HG02623 (cell line): ENCODE results near the gene ESYT3.

Experiments used
- ATAC-seq: cut with Tn5 transposase; IDR thresholded peaks from one replicate; pipeline ENCODE4 v1.9.1; 2021; ENCODE audit warnings: moderate library complexity; ENCODE audit not compliant: unreplicated experiment

Gene ESYT3

DNA sequence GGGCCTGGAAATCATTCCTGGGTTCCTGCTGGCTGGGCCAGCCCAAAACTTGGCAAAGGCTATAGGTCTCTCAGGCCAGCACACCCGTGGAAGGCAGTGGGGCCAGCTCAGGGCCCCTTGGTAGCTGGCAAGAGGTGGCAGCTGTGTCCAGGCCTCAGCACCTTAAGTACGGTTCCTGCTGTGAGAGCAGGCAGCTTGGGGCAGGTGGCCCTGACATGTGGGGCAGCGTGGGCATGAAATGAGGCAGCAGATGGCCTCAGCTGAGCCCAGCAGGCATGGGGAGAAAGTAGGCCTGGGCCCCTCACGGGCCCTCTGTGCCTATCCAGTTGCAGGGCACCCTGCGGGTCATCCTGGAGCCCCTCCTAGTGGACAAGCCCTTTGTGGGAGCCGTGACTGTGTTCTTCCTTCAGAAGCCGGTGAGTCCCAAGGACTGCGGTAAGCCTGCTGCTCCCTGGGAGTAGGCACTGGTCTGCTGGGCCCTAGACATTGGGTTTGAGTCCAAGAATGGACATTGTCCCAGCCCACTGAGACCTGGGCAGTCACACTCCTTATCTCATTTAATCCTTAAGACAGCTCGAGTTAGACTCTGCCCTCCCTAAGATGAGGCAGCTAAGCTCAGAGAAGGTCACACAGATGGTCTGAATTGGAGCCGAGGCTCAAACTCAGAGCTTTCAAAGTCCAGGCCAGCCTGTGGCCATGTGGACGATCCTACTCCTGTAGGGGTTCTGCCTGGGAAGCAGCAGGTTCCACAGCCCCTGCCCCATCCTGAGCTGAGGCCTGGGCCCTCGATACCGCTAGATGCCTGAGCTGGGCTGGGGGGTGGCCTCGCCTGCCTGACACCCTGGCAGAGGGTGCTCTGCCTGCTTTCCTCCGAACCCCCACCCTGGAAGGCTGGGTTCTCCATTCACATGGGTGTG is 25.5 kb downstream of the ESYT3 start:
- no peak for ATAC-seq

DNA sequence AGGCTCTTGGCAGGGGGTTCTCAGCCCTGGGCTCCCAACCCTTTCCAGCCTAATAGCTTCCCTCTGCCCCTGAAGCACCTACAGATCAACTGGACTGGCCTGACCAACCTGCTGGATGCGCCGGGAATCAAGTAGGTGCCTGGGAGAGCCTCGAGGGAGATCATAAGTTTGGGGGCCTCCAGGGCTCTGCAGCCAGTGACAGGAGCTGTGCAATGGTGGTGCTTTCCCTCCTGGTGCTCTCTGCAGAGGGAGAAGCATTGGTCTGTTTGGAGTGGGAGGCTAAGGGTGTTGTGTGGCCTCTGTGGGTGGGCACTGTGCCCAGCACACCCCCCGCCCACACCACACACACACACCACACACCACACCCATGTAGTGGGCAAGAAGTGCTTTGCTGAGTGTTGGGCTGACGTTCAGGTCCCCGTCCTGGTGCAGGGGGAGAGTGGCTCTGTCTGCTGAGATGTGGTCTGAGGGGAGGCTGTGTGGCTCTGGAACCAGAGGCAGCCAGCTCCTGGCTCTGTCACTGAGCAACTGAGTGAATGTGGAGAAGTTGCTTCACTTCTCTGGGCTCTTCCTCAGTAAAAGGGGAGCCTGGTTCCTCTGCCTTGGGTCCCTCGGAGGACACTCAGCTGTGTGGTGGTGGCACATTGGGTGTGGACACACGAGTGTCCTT is 26.3 kb downstream of the ESYT3 start:
- no peak for ATAC-seq

DNA sequence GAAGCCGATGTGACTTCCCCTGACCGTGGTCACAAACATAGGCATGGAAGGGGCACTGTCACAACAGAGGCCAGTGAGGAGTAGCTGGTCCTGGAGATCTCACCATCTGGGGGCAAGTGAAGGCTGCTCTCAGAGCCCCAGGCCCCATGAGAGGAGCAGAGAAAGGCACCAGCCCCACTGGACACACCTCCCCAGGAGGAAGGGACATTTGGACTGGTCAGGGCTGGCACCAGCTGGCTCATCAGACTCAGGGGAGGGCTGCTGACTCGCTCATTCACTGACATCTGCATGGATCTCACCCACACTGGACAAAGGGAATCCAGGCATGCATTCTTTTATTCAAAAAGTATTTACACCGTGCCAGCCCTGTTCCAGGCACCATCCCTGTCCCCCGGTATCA is 26.8 kb downstream of the ESYT3 start:
- no peak for ATAC-seq

DNA sequence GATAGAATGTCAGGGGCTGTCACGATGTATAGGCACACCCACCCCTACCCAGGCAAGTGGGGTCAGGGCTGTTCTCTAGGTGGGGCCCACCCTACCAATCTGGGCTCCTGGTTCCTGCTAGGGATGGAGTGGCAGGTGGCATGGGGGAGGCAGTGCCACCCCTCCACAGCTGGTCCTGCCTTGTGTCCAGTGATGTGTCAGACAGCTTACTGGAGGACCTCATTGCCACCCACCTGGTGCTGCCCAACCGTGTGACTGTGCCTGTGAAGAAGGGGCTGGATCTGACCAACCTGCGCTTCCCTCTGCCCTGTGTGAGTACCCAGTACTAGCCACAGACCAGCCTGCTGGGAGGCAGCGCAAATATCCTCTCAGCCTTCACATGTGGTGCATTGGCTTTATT is 27.5 kb downstream of the ESYT3 start:
- ATAC-seq: no peak

DNA sequence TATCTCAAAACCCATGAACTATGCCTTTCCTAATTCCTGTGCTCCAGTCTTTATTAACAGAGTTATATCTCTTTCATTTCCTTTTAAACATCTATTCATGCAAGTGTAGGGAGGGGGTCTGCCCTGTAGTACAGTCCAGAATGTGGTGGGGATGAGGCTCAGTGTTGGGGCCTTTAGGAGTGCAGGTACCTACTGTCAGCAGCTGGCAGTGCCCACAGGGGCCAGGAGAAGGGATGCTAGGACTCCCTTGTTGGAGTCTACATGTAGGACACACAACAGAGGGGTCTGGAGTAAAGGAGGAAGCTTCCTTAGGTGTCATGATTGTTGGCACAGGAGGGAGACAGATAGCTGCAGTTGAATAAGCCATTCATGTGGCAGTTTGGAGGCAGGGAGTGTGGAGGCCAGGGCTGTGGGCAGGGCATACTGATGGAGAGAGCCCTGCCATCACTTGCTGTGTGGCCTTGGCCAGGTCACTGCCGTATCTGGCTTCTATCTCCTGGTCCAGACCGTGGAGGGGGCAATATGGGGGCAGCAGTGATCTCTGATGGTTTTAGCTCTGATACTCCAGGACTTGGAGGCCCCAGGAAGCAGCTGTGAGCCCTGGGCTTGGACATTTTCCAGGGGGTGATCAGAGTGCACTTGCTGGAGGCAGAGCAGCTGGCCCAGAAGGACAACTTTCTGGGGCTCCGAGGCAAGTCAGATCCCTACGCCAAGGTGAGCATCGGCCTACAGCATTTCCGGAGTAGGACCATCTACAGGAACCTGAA is 29.5 kb downstream of the ESYT3 start:
- ATAC-seq: no peak

DNA sequence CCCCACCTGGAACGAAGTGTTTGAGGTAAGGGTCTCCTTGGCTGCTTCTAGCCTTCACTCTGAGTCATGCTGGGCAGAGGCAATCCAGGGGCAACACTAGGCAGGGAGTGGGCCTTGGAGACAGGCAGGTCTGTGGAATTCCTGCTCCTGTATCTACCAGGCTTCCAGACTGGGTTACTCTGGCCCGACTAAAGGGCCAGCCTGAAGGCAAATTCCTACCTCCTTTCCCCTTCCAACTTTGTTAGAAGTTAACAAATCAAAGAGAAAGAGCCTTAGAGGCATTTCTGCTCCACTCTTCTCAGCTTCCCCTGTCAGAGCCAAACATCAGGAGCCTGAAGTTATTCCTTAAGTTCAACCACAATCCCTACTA is 30.1 kb downstream of the ESYT3 start:
- no peak for ATAC-seq

DNA sequence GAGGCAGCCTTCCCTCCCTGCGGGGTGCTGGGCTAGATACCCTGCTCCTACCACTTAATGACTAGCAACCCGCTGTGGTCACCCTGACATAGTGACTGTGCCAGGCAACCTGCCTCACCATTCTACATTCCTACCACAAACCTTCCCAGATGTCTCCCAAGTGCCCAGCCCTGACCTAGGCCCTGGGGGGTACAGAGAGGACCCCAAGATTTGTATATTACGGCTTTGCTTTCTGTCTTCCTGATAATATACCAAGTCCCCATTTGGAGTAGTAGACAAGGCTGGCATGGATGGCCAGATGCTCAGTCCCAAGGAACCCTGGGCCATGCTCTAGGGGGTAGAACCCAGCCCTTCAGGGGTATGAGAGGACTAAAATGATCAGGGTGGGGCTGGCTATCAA is 31.0 kb downstream of the ESYT3 start:
- ATAC-seq: no peak

- ATAC-seq: no peak
Observed at GRCh38 chr3:138465925-138466324, 31.5 kb downstream of the ESYT3 start.

DNA sequence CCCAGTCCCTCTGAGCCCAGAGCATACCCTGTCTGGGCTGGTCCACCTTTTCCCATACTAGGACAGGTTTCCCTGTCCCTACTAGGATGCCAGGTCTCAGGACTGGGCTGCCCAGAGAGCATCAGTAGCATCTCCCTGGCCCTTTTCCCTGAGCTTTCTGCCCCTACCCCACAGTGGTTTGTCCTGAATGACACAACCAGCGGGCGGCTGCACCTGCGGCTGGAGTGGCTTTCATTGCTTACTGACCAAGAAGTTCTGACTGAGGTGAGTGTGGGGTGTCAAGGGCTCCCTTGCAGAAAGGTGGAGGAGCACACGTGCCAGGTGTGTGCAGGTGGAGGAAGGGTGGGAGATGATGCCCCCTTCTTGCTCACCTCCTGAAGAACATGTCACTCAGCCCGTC is 33.5 kb downstream of the ESYT3 start:
- no peak for ATAC-seq

- ATAC-seq: no peak
Observed at GRCh38 chr3:138468451-138468850, 34.0 kb downstream of the ESYT3 start.

DNA sequence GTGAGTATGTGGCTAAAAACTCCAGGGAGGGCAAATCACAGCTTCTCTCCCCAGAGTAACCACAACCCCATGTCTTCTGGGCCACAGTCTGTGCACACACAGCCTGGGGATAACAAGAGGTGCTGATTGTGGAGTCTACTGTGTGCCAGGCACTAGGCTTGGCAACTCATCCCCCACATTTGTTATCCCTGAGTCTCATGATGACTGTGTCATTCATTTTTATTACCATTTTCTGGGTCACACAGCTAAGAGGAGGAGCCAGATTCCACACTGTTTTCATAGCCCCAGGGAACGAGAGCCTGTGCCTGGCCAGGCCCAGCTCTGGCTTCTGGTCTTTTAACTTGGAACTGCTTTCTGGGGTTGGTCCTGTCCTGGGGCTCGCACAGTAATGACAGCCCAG is 34.5 kb downstream of the ESYT3 start:
- no peak for ATAC-seq

GRCh38 chr3:138469874-138470273 is 35.5 kb downstream of the ESYT3 start:
- no peak for ATAC-seq

- ATAC-seq: no peak
Observed at GRCh38 chr3:138470687-138471086, 36.3 kb downstream of the ESYT3 start.

- no peak for ATAC-seq
Observed at GRCh38 chr3:138471481-138471880, 37.1 kb downstream of the ESYT3 start.

GRCh38 chr3:138472141-138472825 is 37.9 kb downstream of the ESYT3 start:
- no peak for ATAC-seq

DNA sequence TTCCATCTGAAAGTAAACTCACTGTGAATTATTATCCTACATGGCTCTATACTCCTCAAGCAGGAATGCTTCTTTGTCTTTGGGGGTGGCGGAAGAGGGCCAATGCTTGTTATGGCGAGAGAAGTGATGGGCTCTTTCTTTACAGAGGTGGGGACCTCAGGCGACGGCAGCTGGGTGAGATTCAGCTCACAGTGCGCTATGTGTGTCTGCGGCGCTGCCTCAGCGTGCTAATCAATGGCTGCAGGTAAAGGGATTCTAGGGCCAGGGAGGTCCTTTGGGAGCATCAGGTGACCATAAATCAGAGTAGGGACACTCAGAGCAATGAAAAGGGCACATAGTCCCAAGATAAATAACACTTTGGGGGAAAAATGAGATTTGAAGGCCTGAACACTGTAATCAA is 39.0 kb downstream of the ESYT3 start:
- no peak for ATAC-seq

- ATAC-seq: no peak
Observed at GRCh38 chr3:138474163-138474562, 39.7 kb downstream of the ESYT3 start.

GRCh38 chr3:138476526-138476925 is 42.1 kb downstream of the ESYT3 start:
- no peak for ATAC-seq

- ATAC-seq: no peak
Observed at GRCh38 chr3:138477120-138477519, 42.7 kb downstream of the ESYT3 start.

DNA sequence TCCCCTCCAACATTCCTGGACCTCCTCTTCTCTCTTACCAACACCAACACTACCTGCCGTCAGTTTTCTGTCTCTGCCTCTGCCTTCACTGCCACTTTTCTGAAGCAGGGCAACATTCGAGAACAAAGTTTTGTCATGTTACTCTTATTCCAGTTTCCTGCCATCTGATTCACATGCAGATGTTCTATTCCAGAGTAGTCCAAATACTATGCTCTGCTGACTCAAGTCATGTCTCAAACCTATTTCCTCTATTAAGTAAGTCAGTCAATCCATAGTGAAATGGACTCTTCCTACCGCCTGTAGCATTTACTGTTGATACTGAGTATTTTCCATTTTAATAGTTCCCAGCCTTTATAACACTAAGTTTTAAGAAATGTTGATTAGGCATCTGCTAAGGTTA is 43.4 kb downstream of the ESYT3 start:
- no peak for ATAC-seq

DNA sequence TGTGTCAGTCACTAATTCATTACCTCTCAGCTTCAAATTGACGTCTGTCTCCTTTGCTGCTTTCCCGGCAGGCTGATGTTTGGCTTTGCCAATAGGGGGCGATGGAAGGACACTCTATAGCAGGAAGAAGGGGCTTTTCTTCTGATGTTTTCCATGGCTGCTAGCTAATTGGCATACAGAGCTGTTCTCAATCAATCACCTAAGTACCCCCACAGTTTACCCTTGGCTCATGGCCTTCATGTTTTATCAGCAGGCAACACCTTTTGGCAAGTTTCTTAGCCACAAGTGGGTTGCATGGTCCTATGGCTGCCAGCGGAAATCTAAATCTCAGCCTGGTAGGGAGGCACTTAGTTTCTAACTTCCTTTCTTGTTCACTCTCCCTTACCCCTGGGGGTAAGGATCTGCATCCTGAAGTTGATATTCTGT is 45.0 kb downstream of the ESYT3 start:
- no peak for ATAC-seq
